HEK293 (cell line): ENCODE data around the gene OSBP2.

Experiments
- CTCF ChIA-PET: fragments of 350-600 bp; formaldehyde crosslinking; extraction: SDS; loops from one replicate; lab custom pipeline; 2021; ENCODE audit warnings: antibody characterized with exemption; lab: Yijun Ruan, JAX
- POLR2A ChIA-PET: fragments of 300-600 bp; formaldehyde crosslinking; extraction: SDS; loops from one replicate; lab custom pipeline; 2020; ENCODE audit warnings: antibody characterized with exemption, inconsistent platforms; lab: Yijun Ruan, JAX
- H3K27ac ChIP-seq: fragments of 200-500 bp; sonication (Bioruptor generic); 2 replicates; pipeline ENCODE4 v1.5.1; 2014; ENCODE audit warnings: low read depth, low read length, control low read depth, inconsistent platforms; ENCODE audit errors: extremely low read depth
- H3K36me3 ChIP-seq, 2 experiments: fragments of 200-500 bp in 1 of 2; sonication (Bioruptor generic) in 1 of 2; 1 replicate in 1 of 2; 2 replicates in 1 of 2; pipeline ENCODE4 v1.5.1; 2014 to 2017; ENCODE audit warnings: inconsistent platforms in 2 of 2, low read length in 2 of 2; ENCODE audit not compliant: control insufficient read depth in 2 of 2, insufficient read depth in 1 of 2
- H3K4me1 ChIP-seq: fragments of 200-500 bp; sonication (Bioruptor generic); 2 replicates; pipeline ENCODE4 v1.5.1; 2014; ENCODE audit warnings: mild to moderate bottlenecking, low read length, inconsistent platforms; ENCODE audit not compliant: control insufficient read depth, insufficient read depth
- H3K4me3 ChIP-seq: 2 replicates; pipeline ENCODE4 v1.5.1; 2011; ENCODE audit warnings: low read depth, mild to moderate bottlenecking, control low read depth, low read length, moderate library complexity
- H3K9me3 ChIP-seq: fragments of 200-500 bp; sonication (Bioruptor generic); 2 replicates; pipeline ENCODE4 v1.5.1; 2014; ENCODE audit warnings: low read depth, low read length, inconsistent platforms; ENCODE audit not compliant: control insufficient read depth, insufficient read depth
- KLF10 ChIP-seq: fragments of 450-650 bp; IDR thresholded peaks from 2 replicates; pipeline ENCODE4 v1.5.1; 2018; ENCODE audit warnings: missing biosample characterization, mild to moderate bottlenecking, missing genetic modification characterization
- SALL2 ChIP-seq: fragments of 450-650 bp; formaldehyde crosslinking; IDR thresholded peaks from 2 replicates; pipeline ENCODE4 v1.5.0; 2017; ENCODE audit warnings: missing biosample characterization, mild to moderate bottlenecking, missing genetic modification characterization, borderline replicate concordance
- SETDB1 ChIP-seq: IDR thresholded peaks from one replicate; pipeline ENCODE4 v1.6.1; 2017; ENCODE audit warnings: mild to moderate bottlenecking, low read length, moderate library complexity, mixed read lengths; ENCODE audit not compliant: insufficient read length
- TRIM28 ChIP-seq: IDR thresholded peaks from 2 replicates; pipeline ENCODE4 v1.6.1; 2011; ENCODE audit warnings: low read length, control low read depth, borderline replicate concordance
- WT1 ChIP-seq: fragments of 450-650 bp; formaldehyde crosslinking; IDR thresholded peaks from 2 replicates; pipeline ENCODE4 v1.5.1; 2016; ENCODE audit warnings: missing biosample characterization, missing genetic modification characterization
- ZBTB20 ChIP-seq: fragments of 450-650 bp; formaldehyde crosslinking; IDR thresholded peaks from 2 replicates; pipeline ENCODE4 v1.5.1; 2016; ENCODE audit warnings: missing biosample characterization, missing genetic modification characterization
- ZBTB7A ChIP-seq: fragments of 450-650 bp; formaldehyde crosslinking; IDR thresholded peaks from 2 replicates; pipeline ENCODE4 v1.5.1; 2016; ENCODE audit warnings: low read depth, missing biosample characterization, missing genetic modification characterization
- ZNF10 ChIP-seq: fragments of 450-650 bp; formaldehyde crosslinking; IDR thresholded peaks from 2 replicates; pipeline ENCODE4 v1.5.1; 2017; ENCODE audit warnings: missing biosample characterization, missing genetic modification characterization
- ZNF132 ChIP-seq: fragments of 450-650 bp; formaldehyde crosslinking; IDR thresholded peaks from 2 replicates; pipeline ENCODE4 v1.5.1; 2017; ENCODE audit warnings: missing biosample characterization, missing genetic modification characterization, borderline replicate concordance
- ZNF140 ChIP-seq: fragments of 450-650 bp; formaldehyde crosslinking; IDR thresholded peaks from 2 replicates; pipeline ENCODE4 v1.5.1; 2016; ENCODE audit warnings: missing biosample characterization, missing genetic modification characterization
- ZNF211 ChIP-seq: fragments of 450-650 bp; formaldehyde crosslinking; IDR thresholded peaks from 2 replicates; pipeline ENCODE4 v1.5.1; 2016; ENCODE audit warnings: low read depth, missing biosample characterization, missing genetic modification characterization
- ZNF274 ChIP-seq, 2 experiments: fragments of 200-500 bp in 1 of 2; fragments of 450-650 bp in 1 of 2; sonication (Bioruptor generic) in 1 of 2; formaldehyde crosslinking in 1 of 2; IDR thresholded peaks; 2 replicates each; pipeline versions ENCODE4 v1.5.1 to v1.6.1; 2014 to 2016; ENCODE audit warnings: borderline replicate concordance in 1 of 2, inconsistent platforms in 1 of 2, low read length in 1 of 2, missing biosample characterization in 1 of 2, missing genetic modification characterization in 1 of 2
- ZNF354C ChIP-seq: fragments of 450-650 bp; formaldehyde crosslinking; IDR thresholded peaks from 2 replicates; pipeline ENCODE4 v1.5.1; 2016; ENCODE audit warnings: missing biosample characterization, missing genetic modification characterization, low read depth, borderline replicate concordance
- ZNF366 ChIP-seq: fragments of 450-650 bp; formaldehyde crosslinking; conservative IDR thresholded peaks from 2 replicates; pipeline ENCODE4 v1.5.1; 2016; ENCODE audit warnings: missing biosample characterization, missing genetic modification characterization
- ZNF510 ChIP-seq: fragments of 450-650 bp; formaldehyde crosslinking; IDR thresholded peaks from 2 replicates; pipeline ENCODE4 v1.5.1; 2018; ENCODE audit warnings: mild to moderate bottlenecking, missing genetic modification characterization, missing biosample characterization; ENCODE audit not compliant: insufficient replicate concordance
- ZNF555 ChIP-seq: fragments of 450-650 bp; formaldehyde crosslinking; conservative IDR thresholded peaks from 2 replicates; pipeline ENCODE4 v1.5.1; 2017; ENCODE audit warnings: missing biosample characterization, mild to moderate bottlenecking, missing genetic modification characterization, inconsistent platforms
- ZNF624 ChIP-seq: fragments of 450-650 bp; formaldehyde crosslinking; IDR thresholded peaks from 2 replicates; pipeline ENCODE4 v1.5.1; 2017; ENCODE audit warnings: missing biosample characterization, missing genetic modification characterization
- ZNF837 ChIP-seq: fragments of 450-650 bp; formaldehyde crosslinking; IDR thresholded peaks from 2 replicates; pipeline ENCODE4 v1.5.1; 2016; ENCODE audit warnings: missing biosample characterization, missing genetic modification characterization
- ZSCAN23 ChIP-seq: fragments of 450-650 bp; formaldehyde crosslinking; IDR thresholded peaks from 2 replicates; pipeline ENCODE4 v1.5.1; 2016; ENCODE audit warnings: missing biosample characterization, missing genetic modification characterization
- ZSCAN30 ChIP-seq: fragments of 450-650 bp; IDR thresholded peaks from 2 replicates; pipeline ENCODE4 v1.5.1; 2018; ENCODE audit warnings: missing biosample characterization, mild to moderate bottlenecking, missing genetic modification characterization, moderate library complexity
- TF ChIP-seq, protein P1 (sequence below): fragments of 450-650 bp; formaldehyde crosslinking; IDR thresholded peaks from 2 replicates; pipeline ENCODE4 v1.5.1; 2016; ENCODE audit warnings: missing biosample characterization, missing genetic modification characterization, borderline replicate concordance
- TF ChIP-seq, protein P2 (sequence below): fragments of 450-650 bp; formaldehyde crosslinking; IDR thresholded peaks from 2 replicates; pipeline ENCODE4 v1.5.1; 2016; ENCODE audit warnings: missing biosample characterization, missing genetic modification characterization, low read depth
- TF ChIP-seq, protein P3 (sequence below): fragments of 450-650 bp; formaldehyde crosslinking; IDR thresholded peaks from 2 replicates; pipeline ENCODE4 v1.5.1; 2016; ENCODE audit warnings: missing biosample characterization, missing genetic modification characterization
- TF ChIP-seq, protein P4 (sequence below): fragments of 450-650 bp; formaldehyde crosslinking; IDR thresholded peaks from 2 replicates; pipeline ENCODE4 v1.5.1; 2016; ENCODE audit warnings: missing biosample characterization, missing genetic modification characterization
- TF ChIP-seq, protein P5 (sequence below): fragments of 450-650 bp; formaldehyde crosslinking; IDR thresholded peaks from 2 replicates; pipeline ENCODE4 v1.5.0; 2017; ENCODE audit warnings: missing biosample characterization, missing genetic modification characterization, borderline replicate concordance

OSBP2 gene

DNA sequence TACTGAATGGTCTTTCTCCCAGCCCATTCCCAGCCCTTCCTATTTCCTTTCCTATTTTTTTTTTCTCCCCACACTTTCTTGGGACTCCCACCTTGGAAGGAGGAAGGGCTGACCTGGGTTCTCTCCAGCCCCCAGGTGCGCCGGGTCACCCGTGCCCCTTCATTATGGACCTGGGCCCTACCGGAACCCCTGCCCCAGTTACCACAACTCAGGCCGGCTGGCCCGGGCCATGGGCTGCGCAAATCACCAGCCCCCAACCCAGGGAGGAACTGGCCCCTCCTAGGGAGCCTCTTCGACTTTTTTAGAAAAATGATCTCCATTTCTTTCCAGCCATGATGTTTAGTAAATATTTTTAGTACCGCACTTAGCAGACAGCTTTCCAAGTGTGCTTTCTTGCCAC is 211.7 kb downstream of the OSBP2 start:
- POLR2A ChIA-PET = no interaction called here
- CTCF ChIA-PET = interaction anchor here (0.7 to 6.8 kb wide), 5 partner anchors 14 to 252 kb away, joined by 3 to 89 read pairs (median 4); no protein-coding TSS in a partner anchor

DNA sequence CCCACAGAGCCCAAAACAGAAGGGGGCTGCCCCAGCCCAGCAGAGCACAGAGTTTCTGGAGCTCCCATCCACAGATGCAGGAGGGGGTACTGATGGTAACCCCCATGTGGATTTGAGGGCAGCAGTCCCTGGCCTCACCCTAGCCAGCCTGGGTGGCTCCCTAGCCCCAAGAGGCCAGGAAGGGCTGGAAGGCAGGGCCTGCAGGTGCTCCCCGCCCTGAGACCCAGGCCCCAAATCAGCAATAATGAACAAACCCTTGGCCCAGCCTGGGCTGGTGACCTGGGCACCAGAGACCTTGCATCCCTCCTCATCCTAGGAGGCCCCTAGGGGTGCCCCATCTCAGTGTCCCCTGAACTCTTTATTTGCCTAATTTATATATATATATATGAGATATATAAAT is 212.3 kb downstream of the OSBP2 start:
- no peaks in the 10 kb centered on the region for H3K4me1 ChIP-seq
- H3K27ac ChIP-seq = no peak overlapping the region
- ChIA-PET CTCF (interaction anchor here (0.5 to 6.8 kb wide), 6 partner anchors 13 to 515 kb away, joined by 3 to 89 read pairs (median 4); no protein-coding TSS in a partner anchor), POLR2A (no interaction called here)
- H3K36me3 ChIP-seq = peaks cover 0 to 28% of the 10 kb centered on the region in 2 experiments; a peak in 2 of 3 replicates
- H3K9me3 ChIP-seq = no peaks in the 10 kb centered on the region
- H3K4me3 ChIP-seq = no peak overlapping the region
- TF ChIP-seq, protein P1, sequence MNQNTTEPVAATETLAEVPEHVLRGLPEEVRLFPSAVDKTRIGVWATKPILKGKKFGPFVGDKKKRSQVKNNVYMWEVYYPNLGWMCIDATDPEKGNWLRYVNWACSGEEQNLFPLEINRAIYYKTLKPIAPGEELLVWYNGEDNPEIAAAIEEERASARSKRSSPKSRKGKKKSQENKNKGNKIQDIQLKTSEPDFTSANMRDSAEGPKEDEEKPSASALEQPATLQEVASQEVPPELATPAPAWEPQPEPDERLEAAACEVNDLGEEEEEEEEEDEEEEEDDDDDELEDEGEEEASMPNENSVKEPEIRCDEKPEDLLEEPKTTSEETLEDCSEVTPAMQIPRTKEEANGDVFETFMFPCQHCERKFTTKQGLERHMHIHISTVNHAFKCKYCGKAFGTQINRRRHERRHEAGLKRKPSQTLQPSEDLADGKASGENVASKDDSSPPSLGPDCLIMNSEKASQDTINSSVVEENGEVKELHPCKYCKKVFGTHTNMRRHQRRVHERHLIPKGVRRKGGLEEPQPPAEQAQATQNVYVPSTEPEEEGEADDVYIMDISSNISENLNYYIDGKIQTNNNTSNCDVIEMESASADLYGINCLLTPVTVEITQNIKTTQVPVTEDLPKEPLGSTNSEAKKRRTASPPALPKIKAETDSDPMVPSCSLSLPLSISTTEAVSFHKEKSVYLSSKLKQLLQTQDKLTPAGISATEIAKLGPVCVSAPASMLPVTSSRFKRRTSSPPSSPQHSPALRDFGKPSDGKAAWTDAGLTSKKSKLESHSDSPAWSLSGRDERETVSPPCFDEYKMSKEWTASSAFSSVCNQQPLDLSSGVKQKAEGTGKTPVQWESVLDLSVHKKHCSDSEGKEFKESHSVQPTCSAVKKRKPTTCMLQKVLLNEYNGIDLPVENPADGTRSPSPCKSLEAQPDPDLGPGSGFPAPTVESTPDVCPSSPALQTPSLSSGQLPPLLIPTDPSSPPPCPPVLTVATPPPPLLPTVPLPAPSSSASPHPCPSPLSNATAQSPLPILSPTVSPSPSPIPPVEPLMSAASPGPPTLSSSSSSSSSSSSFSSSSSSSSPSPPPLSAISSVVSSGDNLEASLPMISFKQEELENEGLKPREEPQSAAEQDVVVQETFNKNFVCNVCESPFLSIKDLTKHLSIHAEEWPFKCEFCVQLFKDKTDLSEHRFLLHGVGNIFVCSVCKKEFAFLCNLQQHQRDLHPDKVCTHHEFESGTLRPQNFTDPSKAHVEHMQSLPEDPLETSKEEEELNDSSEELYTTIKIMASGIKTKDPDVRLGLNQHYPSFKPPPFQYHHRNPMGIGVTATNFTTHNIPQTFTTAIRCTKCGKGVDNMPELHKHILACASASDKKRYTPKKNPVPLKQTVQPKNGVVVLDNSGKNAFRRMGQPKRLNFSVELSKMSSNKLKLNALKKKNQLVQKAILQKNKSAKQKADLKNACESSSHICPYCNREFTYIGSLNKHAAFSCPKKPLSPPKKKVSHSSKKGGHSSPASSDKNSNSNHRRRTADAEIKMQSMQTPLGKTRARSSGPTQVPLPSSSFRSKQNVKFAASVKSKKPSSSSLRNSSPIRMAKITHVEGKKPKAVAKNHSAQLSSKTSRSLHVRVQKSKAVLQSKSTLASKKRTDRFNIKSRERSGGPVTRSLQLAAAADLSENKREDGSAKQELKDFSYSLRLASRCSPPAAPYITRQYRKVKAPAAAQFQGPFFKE (tag by site-specific recombination) = no peak
- no peak for TF ChIP-seq ZNF10 (tag by site-specific recombination)
- no peak for TF ChIP-seq ZSCAN23
- no peak for TF ChIP-seq ZNF555
- TF ChIP-seq, protein P2, sequence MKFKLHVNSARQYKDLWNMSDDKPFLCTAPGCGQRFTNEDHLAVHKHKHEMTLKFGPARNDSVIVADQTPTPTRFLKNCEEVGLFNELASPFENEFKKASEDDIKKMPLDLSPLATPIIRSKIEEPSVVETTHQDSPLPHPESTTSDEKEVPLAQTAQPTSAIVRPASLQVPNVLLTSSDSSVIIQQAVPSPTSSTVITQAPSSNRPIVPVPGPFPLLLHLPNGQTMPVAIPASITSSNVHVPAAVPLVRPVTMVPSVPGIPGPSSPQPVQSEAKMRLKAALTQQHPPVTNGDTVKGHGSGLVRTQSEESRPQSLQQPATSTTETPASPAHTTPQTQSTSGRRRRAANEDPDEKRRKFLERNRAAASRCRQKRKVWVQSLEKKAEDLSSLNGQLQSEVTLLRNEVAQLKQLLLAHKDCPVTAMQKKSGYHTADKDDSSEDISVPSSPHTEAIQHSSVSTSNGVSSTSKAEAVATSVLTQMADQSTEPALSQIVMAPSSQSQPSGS = no peak
- no peak for TF ChIP-seq ZNF140 (tag by site-specific recombination)
- TF ChIP-seq SALL2 = no peak
- no peak for TF ChIP-seq ZNF132
- TF ChIP-seq ZNF354C (tag by site-specific recombination) = no peak
- no peak for TF ChIP-seq ZNF366
- TF ChIP-seq, protein P3, sequence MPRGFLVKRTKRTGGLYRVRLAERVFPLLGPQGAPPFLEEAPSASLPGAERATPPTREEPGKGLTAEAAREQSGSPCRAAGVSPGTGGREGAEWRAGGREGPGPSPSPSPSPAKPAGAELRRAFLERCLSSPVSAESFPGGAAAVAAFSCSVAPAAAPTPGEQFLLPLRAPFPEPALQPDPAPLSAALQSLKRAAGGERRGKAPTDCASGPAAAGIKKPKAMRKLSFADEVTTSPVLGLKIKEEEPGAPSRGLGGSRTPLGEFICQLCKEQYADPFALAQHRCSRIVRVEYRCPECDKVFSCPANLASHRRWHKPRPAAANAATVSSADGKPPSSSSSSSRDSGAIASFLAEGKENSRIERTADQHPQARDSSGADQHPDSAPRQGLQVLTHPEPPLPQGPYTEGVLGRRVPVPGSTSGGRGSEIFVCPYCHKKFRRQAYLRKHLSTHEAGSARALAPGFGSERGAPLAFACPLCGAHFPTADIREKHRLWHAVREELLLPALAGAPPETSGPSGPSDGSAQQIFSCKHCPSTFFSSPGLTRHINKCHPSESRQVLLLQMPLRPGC (tag by site-specific recombination) = no peak

More for the DNA sequence above, 211.7 kb downstream of the OSBP2 start:
- TF ChIP-seq ZNF510 (tag by site-specific recombination) (no peak), WT1 (no peak), ZBTB20 (tag by site-specific recombination) (no peak), TRIM28 (no peak), ZNF837 (tag by site-specific recombination) (no peak), SETDB1 (no peak), KLF10 (no peak), ZBTB7A (no peak), ZSCAN30 (tag by site-specific recombination) (no peak), ZNF211 (tag by site-specific recombination) (no peak), ZNF624 (tag by site-specific recombination) (no peak), ZNF274 (IDR thresholded peaks at IDR 0.05; ENCODE audit: low read length) (no peak), ZNF274 (tag by site-specific recombination; IDR thresholded peaks at IDR 0.05; ENCODE audit: borderline replicate concordance) (no peak), ZNF354C (tag by site-specific recombination) (no peak)
- TF ChIP-seq, protein P4, sequence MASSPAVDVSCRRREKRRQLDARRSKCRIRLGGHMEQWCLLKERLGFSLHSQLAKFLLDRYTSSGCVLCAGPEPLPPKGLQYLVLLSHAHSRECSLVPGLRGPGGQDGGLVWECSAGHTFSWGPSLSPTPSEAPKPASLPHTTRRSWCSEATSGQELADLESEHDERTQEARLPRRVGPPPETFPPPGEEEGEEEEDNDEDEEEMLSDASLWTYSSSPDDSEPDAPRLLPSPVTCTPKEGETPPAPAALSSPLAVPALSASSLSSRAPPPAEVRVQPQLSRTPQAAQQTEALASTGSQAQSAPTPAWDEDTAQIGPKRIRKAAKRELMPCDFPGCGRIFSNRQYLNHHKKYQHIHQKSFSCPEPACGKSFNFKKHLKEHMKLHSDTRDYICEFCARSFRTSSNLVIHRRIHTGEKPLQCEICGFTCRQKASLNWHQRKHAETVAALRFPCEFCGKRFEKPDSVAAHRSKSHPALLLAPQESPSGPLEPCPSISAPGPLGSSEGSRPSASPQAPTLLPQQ (tag by site-specific recombination) = no peak
- TF ChIP-seq, protein P5, sequence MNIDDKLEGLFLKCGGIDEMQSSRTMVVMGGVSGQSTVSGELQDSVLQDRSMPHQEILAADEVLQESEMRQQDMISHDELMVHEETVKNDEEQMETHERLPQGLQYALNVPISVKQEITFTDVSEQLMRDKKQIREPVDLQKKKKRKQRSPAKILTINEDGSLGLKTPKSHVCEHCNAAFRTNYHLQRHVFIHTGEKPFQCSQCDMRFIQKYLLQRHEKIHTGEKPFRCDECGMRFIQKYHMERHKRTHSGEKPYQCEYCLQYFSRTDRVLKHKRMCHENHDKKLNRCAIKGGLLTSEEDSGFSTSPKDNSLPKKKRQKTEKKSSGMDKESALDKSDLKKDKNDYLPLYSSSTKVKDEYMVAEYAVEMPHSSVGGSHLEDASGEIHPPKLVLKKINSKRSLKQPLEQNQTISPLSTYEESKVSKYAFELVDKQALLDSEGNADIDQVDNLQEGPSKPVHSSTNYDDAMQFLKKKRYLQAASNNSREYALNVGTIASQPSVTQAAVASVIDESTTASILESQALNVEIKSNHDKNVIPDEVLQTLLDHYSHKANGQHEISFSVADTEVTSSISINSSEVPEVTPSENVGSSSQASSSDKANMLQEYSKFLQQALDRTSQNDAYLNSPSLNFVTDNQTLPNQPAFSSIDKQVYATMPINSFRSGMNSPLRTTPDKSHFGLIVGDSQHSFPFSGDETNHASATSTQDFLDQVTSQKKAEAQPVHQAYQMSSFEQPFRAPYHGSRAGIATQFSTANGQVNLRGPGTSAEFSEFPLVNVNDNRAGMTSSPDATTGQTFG (tag by site-specific recombination) = no peak
- H3K4me1 ChIP-seq = no peaks in the 10 kb centered on the region
- peaks cover 0 to 28% of the 10 kb centered on the region in 2 experiments; a peak in 2 of 3 replicates for H3K36me3 ChIP-seq
- H3K9me3 ChIP-seq = no peaks in the 10 kb centered on the region
- H3K27ac ChIP-seq = no peak overlapping the region
- H3K4me3 ChIP-seq = no peak overlapping the region
